H9 (cell line): Measurements from ENCODE around the gene LRRN4. TPM values are rescaled to one million over a fixed set of nuclear protein-coding genes. Genes with fewer than 3 reads are reported as not detected.

Experiments used
- DNase-seq: peaks from one replicate; pipeline ENCODE4 v3.0.0-alpha.2; 2017
- H2AFZ ChIP-seq: one replicate; pipeline ENCODE4 v1.6.1; 2013; ENCODE audit warnings: mild to moderate bottlenecking, low read length, control low read depth, moderate library complexity
- H2AK5ac ChIP-seq: 2 replicates; pipeline ENCODE4 v1.6.1; 2013; ENCODE audit warnings: low read length, control low read depth, mixed read lengths; ENCODE audit not compliant: insufficient read length
- H2BK120ac ChIP-seq: one replicate; pipeline ENCODE4 v1.6.1; 2013; ENCODE audit warnings: low read depth, mild to moderate bottlenecking, low read length, control low read depth, inconsistent platforms; ENCODE audit not compliant: poor library complexity, severe bottlenecking
- H2BK12ac ChIP-seq: 2 replicates; pipeline ENCODE4 v1.6.1; 2013; ENCODE audit warnings: low read length, control low read depth, mixed read lengths, low read depth; ENCODE audit not compliant: insufficient read length
- H2BK15ac ChIP-seq: 2 replicates; pipeline ENCODE4 v1.6.1; 2013; ENCODE audit warnings: low read depth, low read length, control low read depth
- H2BK20ac ChIP-seq: one replicate; pipeline ENCODE4 v1.6.1; 2013; ENCODE audit warnings: low read depth, mild to moderate bottlenecking, low read length, control low read depth, inconsistent platforms; ENCODE audit not compliant: poor library complexity, severe bottlenecking
- H2BK5ac ChIP-seq: 2 replicates; pipeline ENCODE4 v1.6.1; 2013; ENCODE audit warnings: low read length, control low read depth, mixed read lengths; ENCODE audit not compliant: insufficient read length
- H3K14ac ChIP-seq: 2 replicates; pipeline ENCODE4 v1.6.1; 2013; ENCODE audit warnings: low read length, control low read depth; ENCODE audit not compliant: insufficient read depth
- H3K18ac ChIP-seq: 2 replicates; pipeline ENCODE4 v1.6.1; 2013; ENCODE audit warnings: low read depth, mild to moderate bottlenecking, mixed read lengths, low read length, control low read depth; ENCODE audit not compliant: insufficient read length
- H3K23ac ChIP-seq: 2 replicates; pipeline ENCODE4 v1.6.1; 2013; ENCODE audit warnings: low read length, control low read depth, mixed read lengths, low read depth; ENCODE audit not compliant: insufficient read length
- H3K23me2 ChIP-seq: 2 replicates; pipeline ENCODE4 v1.6.1; 2013; ENCODE audit warnings: low read depth, mild to moderate bottlenecking, mixed read lengths, low read length, control low read depth; ENCODE audit not compliant: insufficient read length, poor library complexity, severe bottlenecking
- H3K27ac ChIP-seq: 2 replicates; pipeline ENCODE4 v1.5.1; 2013; ENCODE audit warnings: low read length, control low read depth, mixed read lengths, low read depth; ENCODE audit not compliant: insufficient read length
- H3K27me3 ChIP-seq: 2 replicates; pipeline ENCODE4 v1.6.1; 2013; ENCODE audit warnings: low read length, control low read depth, inconsistent platforms; ENCODE audit not compliant: insufficient read depth
- H3K4ac ChIP-seq: 2 replicates; pipeline ENCODE4 v1.6.1; 2013; ENCODE audit warnings: low read depth, mild to moderate bottlenecking, control low read depth, inconsistent platforms, low read length, moderate library complexity
- H3K4me1 ChIP-seq: 2 replicates; pipeline ENCODE4 v1.6.1; 2013; ENCODE audit warnings: low read length, control low read depth, inconsistent platforms; ENCODE audit not compliant: insufficient read depth
- H3K4me2 ChIP-seq: 2 replicates; pipeline ENCODE4 v1.6.1; 2013; ENCODE audit warnings: low read length, control low read depth, mixed read lengths; ENCODE audit not compliant: insufficient read length, insufficient read depth
- H3K56ac ChIP-seq: 2 replicates; pipeline ENCODE4 v1.6.1; 2013; ENCODE audit warnings: low read depth, mild to moderate bottlenecking, mixed read lengths, low read length, control low read depth; ENCODE audit not compliant: insufficient read length
- H3K79me1 ChIP-seq: 2 replicates; pipeline ENCODE4 v1.6.1; 2013; ENCODE audit warnings: low read depth, mild to moderate bottlenecking, moderate library complexity, low read length, control low read depth, inconsistent platforms; ENCODE audit not compliant: insufficient read depth, poor library complexity, severe bottlenecking
- H3K79me2 ChIP-seq: 2 replicates; pipeline ENCODE4 v1.6.1; 2013; ENCODE audit warnings: low read length, control low read depth, inconsistent platforms; ENCODE audit not compliant: insufficient read depth
- H3K9ac ChIP-seq: 2 replicates; pipeline ENCODE4 v1.6.1; 2013; ENCODE audit warnings: low read length, control low read depth, mixed read lengths; ENCODE audit not compliant: insufficient read length; ENCODE audit errors: extremely low read depth
- H3K9me3 ChIP-seq: one replicate; pipeline ENCODE4 v1.6.1; 2013; ENCODE audit warnings: low read depth, low read length, inconsistent platforms; ENCODE audit not compliant: control insufficient read depth
- H3T11ph ChIP-seq: one replicate; pipeline ENCODE4 v1.6.1; 2013; ENCODE audit warnings: mild to moderate bottlenecking, low read length, control low read depth, inconsistent platforms
- H4K20me1 ChIP-seq: one replicate; pipeline ENCODE4 v1.6.1; 2013; ENCODE audit not compliant: control insufficient read depth, insufficient read length, insufficient read depth
- H4K5ac ChIP-seq: 2 replicates; pipeline ENCODE4 v1.6.1; 2013; ENCODE audit warnings: low read depth, mild to moderate bottlenecking, mixed read lengths, low read length, control low read depth; ENCODE audit not compliant: insufficient read length
- H4K8ac ChIP-seq: replicated peaks from 2 replicates; pipeline ENCODE4 v1.6.1; 2013; ENCODE audit warnings: low read length, control low read depth, mixed read lengths, low read depth; ENCODE audit not compliant: insufficient read length
- H4K91ac ChIP-seq: 2 replicates; pipeline ENCODE4 v1.6.1; 2013; ENCODE audit warnings: low read depth, mild to moderate bottlenecking, moderate library complexity, mixed read lengths, low read length, control low read depth; ENCODE audit not compliant: insufficient read length
- H3K27ac Mint-ChIP-seq, 3 experiments: 2 replicates in 2 of 3; 3 replicates in 1 of 3; pipeline ENCODE4 v1.8.0; 2020 to 2021; ENCODE audit warnings: mixed read lengths in 3 of 3, mild to moderate bottlenecking in 1 of 3, moderate library complexity in 1 of 3
- H3K27me3 Mint-ChIP-seq: 2 replicates; pipeline ENCODE4 v1.8.0; 2021; ENCODE audit warnings: low read depth, mild to moderate bottlenecking, moderate library complexity, mixed read lengths
- H3K36me3 Mint-ChIP-seq, 3 experiments: 2 replicates in 2 of 3; 3 replicates in 1 of 3; pipeline ENCODE4 v1.8.0; 2020 to 2021; ENCODE audit warnings: low read depth in 3 of 3, mixed read lengths in 3 of 3; ENCODE audit not compliant: insufficient read depth in 1 of 3
- H3K4me1 Mint-ChIP-seq, 2 experiments: 2 replicates each; pipeline ENCODE4 v1.8.0; 2020; ENCODE audit warnings: mixed read lengths in 2 of 2
- H3K4me3 Mint-ChIP-seq, 2 experiments: 2 replicates in 1 of 2; 3 replicates in 1 of 2; pipeline ENCODE4 v1.8.0; 2020 to 2021; ENCODE audit warnings: mild to moderate bottlenecking in 2 of 2, mixed read lengths in 2 of 2, moderate library complexity in 1 of 2
- H3K9me3 Mint-ChIP-seq, 2 experiments: 2 replicates in 1 of 2; 3 replicates in 1 of 2; pipeline ENCODE4 v1.8.0; 2020; ENCODE audit warnings: mild to moderate bottlenecking in 2 of 2, mixed read lengths in 2 of 2, moderate library complexity in 1 of 2
- WGBS: extraction: QIAGEN DNeasy Blood & Tissue Kit; methylation state at CpG from one replicate; pipeline ENCODE4 v1.1.7; 2013; ENCODE audit warnings: missing lambda C conversion rate, low lambda C conversion rate, mixed read lengths; ENCODE audit not compliant: insufficient read length; ENCODE audit errors: extremely low coverage; 5-methylcytosine and 5-hydroxymethylcytosine counted together
- total RNA-seq: library from RNA; stranded (reverse); gene quantifications from 2 replicates; pipeline ENCODE4 v1.2.1, GENCODE V29; 2021
- TF ChIP-seq, protein P1 (sequence below): fragments of 200-600 bp; sonication (generic); conservative IDR thresholded peaks from 3 replicates; pipeline ENCODE4 v1.8.0; 2021; ENCODE audit warnings: antibody characterized with exemption, mild to moderate bottlenecking

LRRN4 gene
- total RNA-seq, 1 experiment from 2014 or later, result 0.22 TPM

- Histone ChIP-seq H3K18ac (no peak overlapping the region), H3K27me3 (no peaks in the 10 kb centered on the region), H4K20me1 (no peaks in the 10 kb centered on the region), H3K79me1 (no peaks in the 10 kb centered on the region), H4K5ac (no peak overlapping the region), H3K23me2 (no peaks in the 10 kb centered on the region), H2AK5ac (no peak overlapping the region), H4K91ac (no peak overlapping the region), H2BK12ac (no peak overlapping the region), H3K4me1 (no peaks in the 10 kb centered on the region), H2BK20ac (no peak overlapping the region), H3K56ac (no peak overlapping the region), H3K9ac (no peak overlapping the region), H2AFZ (no peak overlapping the region), H2BK120ac (no peak overlapping the region), H3K27ac (no peak overlapping the region), H3K79me2 (no peaks in the 10 kb centered on the region), H3K9me3 (no peaks in the 10 kb centered on the region), H4K8ac (no peak overlapping the region), H3K4me2 (no peak overlapping the region), H3K23ac (no peak overlapping the region), H3K4ac (no peak overlapping the region), H2BK15ac (no peak overlapping the region), H3K14ac (no peak overlapping the region), H2BK5ac (no peak overlapping the region), H3T11ph (no peak overlapping the region)
- DNase-seq, result no peak
- Mint-ChIP-seq H3K9me3 (no peaks in the 10 kb centered on the region), H3K4me3 (no peak overlapping the region), H3K27me3 (peaks cover 2% of the 10 kb centered on the region; the same call in 1 of the 2 replicates), H3K36me3 (peaks cover 9 to 15% (median 11%) of the 10 kb centered on the region in 3 experiments; a peak in 6 of 7 replicates), H3K27ac (no peak overlapping the region), H3K4me1 (0 out of 4 replicates have a peak, but pooled peaks cover 0 to 2% of the 10 kb centered on the region in 2 experiments)
- no CpG with 5 or more reads among the region's 2 CpGs for WGBS
- TF ChIP-seq, protein P1, sequence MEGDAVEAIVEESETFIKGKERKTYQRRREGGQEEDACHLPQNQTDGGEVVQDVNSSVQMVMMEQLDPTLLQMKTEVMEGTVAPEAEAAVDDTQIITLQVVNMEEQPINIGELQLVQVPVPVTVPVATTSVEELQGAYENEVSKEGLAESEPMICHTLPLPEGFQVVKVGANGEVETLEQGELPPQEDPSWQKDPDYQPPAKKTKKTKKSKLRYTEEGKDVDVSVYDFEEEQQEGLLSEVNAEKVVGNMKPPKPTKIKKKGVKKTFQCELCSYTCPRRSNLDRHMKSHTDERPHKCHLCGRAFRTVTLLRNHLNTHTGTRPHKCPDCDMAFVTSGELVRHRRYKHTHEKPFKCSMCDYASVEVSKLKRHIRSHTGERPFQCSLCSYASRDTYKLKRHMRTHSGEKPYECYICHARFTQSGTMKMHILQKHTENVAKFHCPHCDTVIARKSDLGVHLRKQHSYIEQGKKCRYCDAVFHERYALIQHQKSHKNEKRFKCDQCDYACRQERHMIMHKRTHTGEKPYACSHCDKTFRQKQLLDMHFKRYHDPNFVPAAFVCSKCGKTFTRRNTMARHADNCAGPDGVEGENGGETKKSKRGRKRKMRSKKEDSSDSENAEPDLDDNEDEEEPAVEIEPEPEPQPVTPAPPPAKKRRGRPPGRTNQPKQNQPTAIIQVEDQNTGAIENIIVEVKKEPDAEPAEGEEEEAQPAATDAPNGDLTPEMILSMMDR, result no peak
Observed at GRCh38 chr20:6074784-6075183, 20.9 kb upstream of the LRRN4 start.
